Mesenteric fat pad (tissue), 1 donor: ENCODE results near the gene NKPD1. TPM values are rescaled to one million over a fixed set of nuclear protein-coding genes. Genes with fewer than 3 reads are reported as not detected.
"Not testable (repeated sequence)": the region's sequence is repeated elsewhere in the genome, so short reads cannot be mapped to it uniquely, and the experiment has no call there.

ENCODE experiments used
- DNase-seq: peaks from one replicate; pipeline ENCODE4 v3.0.0-alpha.2; 2020; ENCODE audit warnings: low spot score
- total RNA-seq: library from RNA; stranded (reverse); fragmentation: NEBNext Ultra II Directional; extraction: Animal tissue kit (Norgen Biotek cat#: 25700); gene quantifications from one replicate; pipeline ENCODE4 v1.2.1, GENCODE V29; 2021
- donor health status: DM: yes; HTN: yes; CAD: no.

Gene NKPD1
- total RNA-seq, 1 donor from 2014 or later = not detected

- DNase-seq = no peak
Observed at GRCh38 chr19:45119582-45119981, 41.2 kb downstream of the NKPD1 start.

- not testable (repeated sequence) for DNase-seq
Observed at GRCh38 chr19:45118591-45119355, 42.0 kb downstream of the NKPD1 start.

- no peak for DNase-seq
Observed at GRCh38 chr19:45118106-45118505, 42.7 kb downstream of the NKPD1 start.

DNA sequence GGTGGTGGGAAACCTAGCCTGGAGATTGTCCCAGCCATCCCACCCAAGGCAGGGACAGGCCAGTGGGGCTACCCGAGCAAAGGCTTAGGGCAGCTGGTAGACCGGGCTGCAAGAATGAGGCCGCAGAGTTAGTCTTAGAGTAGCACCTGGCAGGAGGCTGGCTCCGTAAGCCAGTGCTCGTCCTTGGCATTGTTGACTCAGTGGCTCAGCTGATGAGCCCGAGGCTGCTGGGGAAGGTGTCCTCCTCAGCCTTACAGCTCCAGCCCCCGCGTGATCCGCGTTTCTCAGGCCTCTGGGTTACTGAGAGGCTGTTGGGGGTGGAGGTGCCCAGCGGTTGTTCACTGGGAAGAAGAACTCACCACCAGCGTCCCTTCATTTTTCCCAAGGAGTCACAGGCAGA is 43.1 kb downstream of the NKPD1 start:
- no peak for DNase-seq

DNA sequence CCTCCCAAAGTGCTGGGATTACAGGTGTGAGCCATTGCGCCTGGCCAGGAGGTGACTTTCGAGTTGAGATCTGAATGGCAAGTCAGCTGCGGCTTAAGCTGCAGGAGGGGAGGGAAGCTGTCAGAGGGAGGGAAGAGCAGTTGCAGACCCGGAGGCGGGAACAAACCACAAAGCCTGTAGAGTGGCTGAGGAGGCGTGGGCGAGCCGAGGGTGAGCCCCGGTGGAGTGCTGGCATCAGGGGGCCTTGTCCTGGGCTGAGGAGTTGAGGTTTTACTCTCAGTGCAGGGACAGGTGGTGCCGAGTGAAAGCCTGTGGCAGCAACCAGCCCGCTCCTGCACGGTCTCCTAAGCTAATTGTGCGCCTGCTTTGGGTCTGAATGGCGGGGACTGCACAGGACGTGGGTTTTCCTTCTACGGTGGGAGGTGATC is 43.6 kb downstream of the NKPD1 start:
- no peak for DNase-seq

DNA sequence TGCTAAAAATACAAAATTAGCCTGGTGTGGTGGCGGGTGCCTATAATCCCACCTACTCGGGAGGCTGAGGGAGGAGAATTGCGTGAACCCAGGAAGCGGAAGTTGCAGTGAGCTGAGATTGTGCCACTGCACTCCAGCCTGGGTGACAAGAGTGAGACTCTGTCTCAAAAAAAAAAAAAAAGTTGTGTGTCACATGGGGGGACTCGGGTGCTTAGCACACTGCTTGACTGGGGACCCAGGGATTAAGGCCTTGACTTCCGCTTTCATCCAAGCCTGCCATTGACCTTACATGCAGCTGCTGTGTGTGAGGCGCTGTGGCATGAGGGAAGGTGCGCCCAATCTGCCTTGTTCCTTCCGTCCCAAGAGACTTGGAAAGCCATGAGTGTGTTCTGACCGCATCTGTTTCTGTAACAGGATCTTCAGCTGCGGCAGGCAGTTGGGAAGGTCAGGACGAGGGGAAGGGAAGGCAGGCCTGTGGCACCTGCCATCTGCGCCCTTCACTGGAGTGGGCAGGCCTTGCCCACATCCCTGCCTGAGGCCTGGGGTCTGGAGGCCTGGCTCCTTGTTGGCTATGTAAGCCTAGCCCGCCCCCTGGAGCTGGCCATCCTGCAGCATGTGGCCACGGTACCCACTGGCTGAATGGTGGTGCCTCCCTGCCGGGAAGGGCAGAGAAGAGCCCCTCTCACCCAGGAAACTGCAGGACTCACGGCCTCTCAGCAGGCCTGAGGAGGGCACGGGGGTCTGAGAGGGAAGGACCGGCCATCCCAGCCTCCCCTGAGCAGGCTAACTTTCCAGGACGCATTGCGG is 44.8 kb downstream of the NKPD1 start:
- no peak for DNase-seq

DNA sequence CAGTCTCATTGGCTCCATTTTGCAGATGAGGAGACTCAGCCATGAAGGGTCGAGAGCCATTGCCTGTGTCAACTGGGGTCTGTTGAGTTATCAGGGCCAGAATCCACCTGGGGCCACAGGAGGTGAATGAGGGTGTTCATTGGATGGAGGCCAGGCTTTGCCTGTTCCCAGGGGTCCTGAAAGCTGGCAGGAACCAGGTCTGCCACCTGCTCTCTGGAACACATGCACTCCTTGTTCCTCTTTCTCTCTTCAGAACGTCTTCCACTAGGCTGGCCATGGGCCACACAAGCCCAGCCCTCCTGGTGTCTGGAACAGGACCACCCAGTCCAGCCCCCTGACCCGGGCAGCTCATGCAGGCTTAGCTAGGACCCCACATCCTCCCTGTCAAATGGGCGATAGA is 46.7 kb downstream of the NKPD1 start:
- DNase-seq = no peak

DNA sequence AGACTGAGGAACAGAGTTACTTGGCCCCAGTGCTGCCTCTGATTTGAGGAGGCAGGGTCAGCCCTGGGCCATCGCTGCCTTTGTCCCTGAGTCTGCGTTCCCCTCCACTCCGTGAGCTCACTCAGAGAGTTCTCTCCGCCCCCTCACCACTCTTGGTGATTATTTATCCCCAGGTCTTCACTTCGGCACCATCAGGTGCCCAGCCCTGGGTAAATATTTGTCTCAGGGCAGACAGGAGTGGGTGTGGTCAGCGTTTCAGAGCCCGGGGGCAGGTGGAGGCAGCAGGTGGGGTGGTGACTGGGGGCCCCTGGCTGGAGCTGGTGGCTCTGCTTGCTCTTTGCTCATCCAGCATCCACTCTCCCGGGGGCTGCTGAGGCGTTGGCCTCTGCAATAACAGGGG is 47.2 kb downstream of the NKPD1 start:
- DNase-seq = no peak

DNA sequence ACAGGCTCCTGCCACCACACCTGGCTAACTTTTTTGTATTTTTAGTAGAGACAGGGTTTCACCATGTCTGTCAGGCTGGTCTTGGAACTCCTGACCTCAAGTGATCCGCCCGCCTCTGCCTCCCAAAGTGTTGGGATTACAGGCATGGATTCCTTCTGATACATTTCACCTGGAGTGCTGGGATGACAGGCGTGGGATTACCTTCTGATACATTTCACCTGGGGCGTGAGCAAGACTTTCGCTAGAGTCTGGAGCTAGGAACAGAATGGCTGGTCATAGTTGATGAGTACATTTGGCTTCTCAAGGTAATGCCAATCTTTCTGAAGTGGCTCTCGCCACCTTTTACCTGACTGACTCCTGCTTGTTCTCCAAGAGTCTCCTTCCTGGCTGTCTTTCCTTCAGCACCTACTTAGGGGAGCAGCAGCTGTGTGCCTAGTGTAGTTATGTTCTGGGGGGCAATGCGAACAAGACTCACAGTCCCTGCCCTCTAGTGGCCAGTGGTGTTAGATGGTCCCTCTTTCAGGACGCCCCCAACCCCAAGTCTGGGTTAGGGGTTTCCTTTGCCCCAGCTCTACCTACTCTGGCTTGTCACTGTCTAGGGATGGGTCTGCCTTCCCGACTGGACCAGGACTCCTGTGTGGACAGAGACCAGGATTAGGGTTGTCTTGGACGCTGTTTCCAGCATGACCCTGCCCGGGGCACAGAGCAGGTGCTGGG is 48.5 kb downstream of the NKPD1 start:
- DNase-seq = no peak

Other genes starting within 250 kb of the NKPD1 start
- 32.3 TPM for gene APOC1, start 246.4 kb downstream of the NKPD1 start, total RNA-seq
- gene APOC4, start 218.7 kb downstream of the NKPD1 start, total RNA-seq = not detected
- 1.8 TPM for gene APOC2, start 214.9 kb downstream of the NKPD1 start, total RNA-seq
- 109 TPM for gene CLPTM1, start 205.6 kb downstream of the NKPD1 start, total RNA-seq
- 17.7 TPM for gene RELB, start 159.5 kb downstream of the NKPD1 start, total RNA-seq
- gene CLASRP, start 121.9 kb downstream of the NKPD1 start, total RNA-seq = 78.3 TPM
- gene ZNF296, start 84.5 kb downstream of the NKPD1 start, total RNA-seq = 0.61 TPM
- gene GEMIN7, start 81.7 kb downstream of the NKPD1 start, total RNA-seq = 18.3 TPM
- gene PPP1R37, start 67.8 kb downstream of the NKPD1 start, total RNA-seq = 22.0 TPM
- gene TRAPPC6A, start 17.3 kb upstream of the NKPD1 start, total RNA-seq = 12.3 TPM
- 8.4 TPM for gene BLOC1S3, start 17.8 kb upstream of the NKPD1 start, total RNA-seq
- 4.8 TPM for gene EXOC3L2, start 84.4 kb upstream of the NKPD1 start, total RNA-seq
- gene MARK4, start 90.3 kb upstream of the NKPD1 start, total RNA-seq = 25.9 TPM
- not detected for gene CKM, start 161.9 kb upstream of the NKPD1 start, total RNA-seq
- gene KLC3, start 179.8 kb upstream of the NKPD1 start, total RNA-seq = not detected
- 12.3 TPM for gene ERCC2, start 209.6 kb upstream of the NKPD1 start, total RNA-seq
- 17.6 TPM for gene PPP1R13L, start 244.1 kb upstream of the NKPD1 start, total RNA-seq
- gene POLR1G, start 245.7 kb upstream of the NKPD1 start, total RNA-seq = 6.7 TPM